Kidney (tissue), 14 donors: ENCODE data around the gene CYP8B1. TPM values are rescaled to one million over a fixed set of nuclear protein-coding genes. Genes with fewer than 3 reads are reported as not detected.

Experiments
- DNase-seq, 5 donors: peaks; one replicate each; pipeline ENCODE4 v3.0.0-alpha.2; 2013 to 2020
- FAIRE-seq: peaks from 2 replicates; lab custom pipeline; 2012; peaks lifted over from hg19 to GRCh38; lab: Jason Lieb, UNC
- H3K27ac ChIP-seq, 2 donors: one replicate each; pipeline ENCODE4 v1.7.0; 2013; ENCODE audit warnings: low read depth in 2 of 2, low read length in 2 of 2, inconsistent platforms in 1 of 2
- H3K27me3 ChIP-seq: one replicate; pipeline ENCODE4 v1.7.1; 2013; ENCODE audit warnings: low read length, inconsistent platforms; ENCODE audit not compliant: control insufficient read depth, insufficient read depth
- H3K36me3 ChIP-seq, 3 donors: one replicate each; pipeline versions ENCODE4 v1.7.0 to v1.7.1; 2013; ENCODE audit warnings: low read length in 3 of 3, control low read depth in 1 of 3, inconsistent platforms in 1 of 3; ENCODE audit not compliant: insufficient read depth in 3 of 3, control insufficient read depth in 2 of 3
- H3K4me1 ChIP-seq, 3 donors: one replicate each; pipeline versions ENCODE4 v1.7.0 to v1.7.1; 2013; ENCODE audit warnings: low read length in 3 of 3, inconsistent platforms in 1 of 3, low read depth in 1 of 3; ENCODE audit not compliant: control insufficient read depth in 2 of 3, insufficient read depth in 2 of 3
- H3K4me3 ChIP-seq, 3 donors: one replicate each; pipeline versions ENCODE4 v1.7.0 to v1.8.1; 2013; ENCODE audit warnings: low read length in 3 of 3, control low read depth in 1 of 3, inconsistent platforms in 1 of 3
- H3K9ac ChIP-seq, 3 donors: one replicate each; pipeline versions ENCODE4 v1.7.0 to v1.7.1; 2013; ENCODE audit warnings: low read length in 3 of 3, control low read depth in 1 of 3, inconsistent platforms in 1 of 3
- H3K9me3 ChIP-seq, 3 donors: one replicate each; pipeline versions ENCODE4 v1.7.0 to v1.7.1; 2013; ENCODE audit warnings: low read length in 3 of 3, control low read depth in 1 of 3, inconsistent platforms in 1 of 3; ENCODE audit not compliant: control insufficient read depth in 2 of 3, insufficient read depth in 1 of 3
- intact Hi-C: fragments of 100-400 bp; cut with DNase I; formaldehyde crosslinking; loops from one replicate; pipeline ENCODE4 v1.11.1; 2022
- polyA plus RNA-seq: library from polyadenylated mRNA; stranded (reverse); fragments of 350-450 nt; fragmentation: Illumina TruSeq; extraction: RNeasy Lipid Tissue Mini Kit (QIAGEN cat#74804); gene quantifications from one replicate; pipeline ENCODE4 v1.2.3, GENCODE V29; 2014; ENCODE audit warnings: low read depth, low replicate concordance; ENCODE audit not compliant: insufficient read depth
- total RNA-seq: library from RNA; stranded (reverse); fragmentation: NEBNext Ultra II Directional; extraction: Animal tissue kit (Norgen Biotek cat#: 25700); gene quantifications from one replicate; pipeline ENCODE4 v1.2.1, GENCODE V29; 2021
- TF ChIP-seq, protein P1 (sequence below): IDR thresholded peaks from 3 replicates; pipeline ENCODE4 v1.5.1; 2012; ENCODE audit warnings: mild to moderate bottlenecking, moderate library complexity, borderline replicate concordance; ENCODE audit not compliant: insufficient read depth; ENCODE audit errors: extremely low read depth
- donor health status: control.
- donor health status: control.
- donor health status: control.
- donor health status: control.
- donor health status: control.
- donor health status: DM: yes; HTN: yes; CAD: no.
- donor health status: Normal renal cell carcinoma (clear cell type).

CYP8B1 gene
- total and polyA plus RNA-seq, 2 donors from 2014 or later = 4.3 to 10.4 TPM

DNA sequence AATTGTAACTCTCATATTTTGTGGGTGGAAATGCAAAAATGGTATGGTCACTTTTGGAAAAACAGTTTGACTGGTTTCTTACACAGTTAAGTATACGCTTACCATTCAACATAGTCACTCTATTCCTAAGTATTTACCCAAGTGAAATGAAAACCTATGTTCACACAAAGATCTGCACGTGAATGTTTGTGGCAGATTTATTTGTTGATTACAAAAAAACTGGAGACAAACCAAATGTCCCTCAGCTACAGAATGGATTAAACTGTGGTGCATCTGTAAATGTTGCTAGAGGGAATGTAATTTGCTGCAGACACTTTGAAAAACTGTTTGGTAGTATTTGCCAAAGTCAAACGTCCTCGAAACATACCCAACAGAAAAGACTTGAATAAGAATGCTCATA is 37.1 kb downstream of the CYP8B1 start:
- H3K36me3 ChIP-seq = no peaks in the 10 kb centered on the region
- H3K9ac ChIP-seq = no peak overlapping the region
- H3K27ac ChIP-seq = no peak overlapping the region
- intact Hi-C loops = loop anchor here (10.0 kb wide), 1 partner anchor 54 kb away; no protein-coding TSS in a partner anchor
- TF ChIP-seq, protein P1, sequence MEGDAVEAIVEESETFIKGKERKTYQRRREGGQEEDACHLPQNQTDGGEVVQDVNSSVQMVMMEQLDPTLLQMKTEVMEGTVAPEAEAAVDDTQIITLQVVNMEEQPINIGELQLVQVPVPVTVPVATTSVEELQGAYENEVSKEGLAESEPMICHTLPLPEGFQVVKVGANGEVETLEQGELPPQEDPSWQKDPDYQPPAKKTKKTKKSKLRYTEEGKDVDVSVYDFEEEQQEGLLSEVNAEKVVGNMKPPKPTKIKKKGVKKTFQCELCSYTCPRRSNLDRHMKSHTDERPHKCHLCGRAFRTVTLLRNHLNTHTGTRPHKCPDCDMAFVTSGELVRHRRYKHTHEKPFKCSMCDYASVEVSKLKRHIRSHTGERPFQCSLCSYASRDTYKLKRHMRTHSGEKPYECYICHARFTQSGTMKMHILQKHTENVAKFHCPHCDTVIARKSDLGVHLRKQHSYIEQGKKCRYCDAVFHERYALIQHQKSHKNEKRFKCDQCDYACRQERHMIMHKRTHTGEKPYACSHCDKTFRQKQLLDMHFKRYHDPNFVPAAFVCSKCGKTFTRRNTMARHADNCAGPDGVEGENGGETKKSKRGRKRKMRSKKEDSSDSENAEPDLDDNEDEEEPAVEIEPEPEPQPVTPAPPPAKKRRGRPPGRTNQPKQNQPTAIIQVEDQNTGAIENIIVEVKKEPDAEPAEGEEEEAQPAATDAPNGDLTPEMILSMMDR = no peak
- no peak overlapping the region for H3K4me3 ChIP-seq
- no peak for FAIRE-seq
- H3K27me3 ChIP-seq = no peaks in the 10 kb centered on the region
- DNase-seq = no peak
- H3K9me3 ChIP-seq = no peaks in the 10 kb centered on the region
- H3K4me1 ChIP-seq = peaks cover 0 to 3% (median 0%) of the 10 kb centered on the region in 3 donors

DNA sequence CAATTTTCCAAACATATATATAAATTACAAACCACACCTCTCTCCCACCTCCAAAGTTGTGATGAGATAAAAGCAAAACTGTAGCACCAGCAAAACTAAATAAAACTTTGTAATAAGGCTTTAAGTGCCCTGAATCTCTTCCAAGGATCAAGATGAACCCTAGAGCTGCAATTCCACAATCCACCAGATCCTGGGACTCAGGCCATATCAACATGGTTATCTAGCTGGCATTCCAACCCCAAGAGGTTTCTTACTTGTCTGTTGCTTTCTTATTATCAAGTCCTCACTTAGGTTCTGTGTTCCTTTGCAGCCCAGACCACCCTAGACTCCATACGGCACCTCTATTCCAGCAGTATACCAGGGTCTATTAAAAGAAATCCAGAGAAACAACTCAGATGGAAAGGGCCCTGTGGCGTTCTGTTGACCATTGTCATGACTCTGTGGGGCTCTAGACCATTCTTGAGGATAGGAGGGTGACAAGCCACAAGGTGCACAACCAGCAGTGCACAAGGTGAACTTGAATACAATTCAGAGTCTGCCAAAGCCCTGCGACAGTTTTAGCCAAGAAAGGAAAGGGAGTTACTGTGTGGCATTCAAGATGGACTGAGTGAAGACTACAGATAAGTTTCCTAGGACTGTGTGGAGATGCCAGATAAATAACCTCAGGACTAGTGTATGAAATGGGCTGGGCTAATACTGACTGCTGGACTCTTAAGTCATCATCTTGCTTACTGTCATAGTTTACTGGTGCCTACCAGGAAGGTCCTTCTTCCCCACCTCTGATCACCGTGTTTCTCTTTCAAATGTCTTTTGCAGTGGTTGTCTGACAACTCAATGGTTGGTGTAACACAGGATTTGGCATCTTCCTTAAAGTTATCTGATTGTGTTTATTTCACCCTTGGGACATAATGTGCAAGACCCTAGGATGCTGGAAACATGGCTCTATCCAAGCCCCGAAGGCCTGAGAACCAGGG is 39.2 kb downstream of the CYP8B1 start:
- TF ChIP-seq, protein P1 = no peak
- Histone ChIP-seq H3K9me3 (no peaks in the 10 kb centered on the region), H3K27me3 (no peaks in the 10 kb centered on the region), H3K9ac (no peak overlapping the region), H3K36me3 (no peaks in the 10 kb centered on the region), H3K27ac (no peak overlapping the region), H3K4me1 (no peaks in the 10 kb centered on the region), H3K4me3 (no peak overlapping the region)
- FAIRE-seq (no peak), DNase-seq (no peak)
- intact Hi-C loops = loop anchor here (10.0 kb wide), 1 partner anchor 52 kb away; no protein-coding TSS in a partner anchor

DNA sequence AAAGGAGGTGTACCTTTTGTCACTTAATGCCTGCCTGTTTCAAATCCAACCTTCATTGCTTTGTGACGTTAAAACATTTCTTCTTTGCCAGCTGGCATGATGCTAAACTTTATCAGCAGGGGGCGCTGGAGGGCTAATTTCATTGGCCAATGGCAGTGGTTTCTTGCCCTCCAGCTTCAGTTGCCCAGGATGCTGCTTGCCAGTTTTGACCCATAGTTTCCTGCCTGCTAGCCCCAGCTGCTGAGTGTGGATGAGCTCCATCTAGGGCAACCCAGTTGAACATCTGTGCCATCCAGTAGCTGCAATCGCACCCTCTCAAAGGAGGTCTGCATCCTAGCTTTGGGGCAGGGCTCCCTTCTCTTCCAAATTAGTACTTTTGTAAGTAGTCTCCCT is 44.4 kb downstream of the CYP8B1 start:
- intact Hi-C loops = loop anchor here (10.0 kb wide), 1 partner anchor 47 kb away; no protein-coding TSS in a partner anchor
- Histone ChIP-seq H3K27ac (no peak overlapping the region), H3K36me3 (no peaks in the 10 kb centered on the region), H3K4me1 (no peaks in the 10 kb centered on the region), H3K9ac (no peak overlapping the region), H3K4me3 (no peak overlapping the region), H3K27me3 (no peaks in the 10 kb centered on the region), H3K9me3 (no peaks in the 10 kb centered on the region)
- DNase-seq = peak; percentile 74 to 83 (median 79)
- FAIRE-seq = no peak
- TF ChIP-seq, protein P1 = peak; percentile 88
